Skeletal muscle satellite cell (primary cell): Measurements from ENCODE around the gene TMA7B.

ENCODE experiments used
- H3K27me3 ChIP-seq: 2 replicates; pipeline ENCODE4 v1.7.0; 2013; ENCODE audit warnings: low read length; ENCODE audit not compliant: control insufficient read depth, insufficient read depth
- H3K36me3 ChIP-seq: 2 replicates; pipeline ENCODE4 v1.7.0; 2013; ENCODE audit warnings: mild to moderate bottlenecking, control low read depth, low read length; ENCODE audit not compliant: insufficient read depth
- H3K4me1 ChIP-seq: 2 replicates; pipeline ENCODE4 v1.7.0; 2013; ENCODE audit warnings: low read length; ENCODE audit not compliant: control insufficient read depth, insufficient read depth
- H3K4me2 ChIP-seq: 2 replicates; pipeline ENCODE4 v1.7.0; 2013; ENCODE audit warnings: mild to moderate bottlenecking, low read length
- H3K4me3 ChIP-seq: 2 replicates; pipeline ENCODE4 v1.7.0; 2013; ENCODE audit warnings: low read length
- H3K9ac ChIP-seq: 2 replicates; pipeline ENCODE4 v1.7.0; 2013; ENCODE audit warnings: mild to moderate bottlenecking, low read depth, low read length, moderate library complexity
- H3K9me3 ChIP-seq: replicated peaks from 2 replicates; pipeline ENCODE4 v1.7.0; 2013; ENCODE audit warnings: mild to moderate bottlenecking, control low read depth, low read length

Gene TMA7B

GRCh38 chr22:40000171-40000570 lies 40.0 kb downstream of the TMA7B start:
- no peak overlapping the region for H3K9ac ChIP-seq
- H3K9me3 ChIP-seq = no peaks in the 10 kb centered on the region
- peaks cover 43% of the 10 kb centered on the region for H3K27me3 ChIP-seq
- no peak overlapping the region for H3K4me3 ChIP-seq
- H3K4me1 ChIP-seq = no peaks in the 10 kb centered on the region
- H3K4me2 ChIP-seq = no peak overlapping the region
- no peaks in the 10 kb centered on the region for H3K36me3 ChIP-seq

GRCh38 chr22:40001106-40001505 lies 40.9 kb downstream of the TMA7B start:
- Histone ChIP-seq H3K27me3 (peaks cover 42% of the 10 kb centered on the region), H3K4me2 (no peak overlapping the region), H3K4me3 (no peak overlapping the region), H3K4me1 (no peaks in the 10 kb centered on the region), H3K9me3 (no peaks in the 10 kb centered on the region), H3K9ac (no peak overlapping the region), H3K36me3 (no peaks in the 10 kb centered on the region)

DNA sequence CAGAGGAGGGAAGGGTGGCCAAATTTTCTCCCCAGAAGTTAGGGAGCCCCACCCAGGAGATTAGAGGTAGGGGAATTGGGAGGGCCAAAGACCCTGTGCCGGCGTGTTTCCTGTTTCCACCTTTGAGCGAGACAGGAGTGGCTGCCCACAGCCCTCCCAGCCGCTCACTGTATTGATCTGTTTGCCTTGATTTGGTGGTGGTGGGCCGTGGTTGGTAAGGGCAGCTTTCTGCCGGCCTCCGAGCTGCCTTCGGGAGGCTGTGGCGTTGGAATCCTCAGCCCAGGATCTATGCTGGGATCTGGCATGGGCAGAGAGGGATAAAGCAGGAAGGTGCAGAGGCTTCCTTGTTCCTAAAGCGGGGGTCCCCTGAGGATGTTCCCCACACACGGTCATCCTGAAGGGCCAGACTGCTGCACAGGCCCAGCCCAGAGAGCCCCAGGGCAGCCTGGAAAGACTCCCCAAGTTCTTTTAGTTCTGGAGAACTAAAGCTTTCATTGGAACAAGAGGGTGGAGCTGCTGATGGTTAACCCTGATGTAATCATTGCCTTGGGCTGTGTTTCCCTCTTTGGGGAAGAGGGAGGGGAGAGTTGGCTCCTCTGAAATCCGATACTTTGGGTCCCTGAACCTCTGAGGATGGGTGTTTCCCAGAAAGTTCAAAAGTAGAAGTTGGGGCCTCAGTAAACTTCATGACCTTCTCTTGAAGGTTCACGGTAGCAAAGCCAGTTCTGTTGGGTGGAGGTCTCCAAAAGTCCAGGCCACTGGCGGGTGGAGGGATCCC lies 41.8 kb downstream of the TMA7B start:
- no peaks in the 10 kb centered on the region for H3K36me3 ChIP-seq
- no peaks in the 10 kb centered on the region for H3K4me1 ChIP-seq
- H3K4me2 ChIP-seq = no peak overlapping the region
- no peaks in the 10 kb centered on the region for H3K9me3 ChIP-seq
- H3K27me3 ChIP-seq = peaks cover 39% of the 10 kb centered on the region
- H3K9ac ChIP-seq = no peak overlapping the region
- no peak overlapping the region for H3K4me3 ChIP-seq

GRCh38 chr22:40002935-40003715 lies 42.9 kb downstream of the TMA7B start:
- no peak overlapping the region for H3K4me3 ChIP-seq
- H3K36me3 ChIP-seq = no peaks in the 10 kb centered on the region
- no peaks in the 10 kb centered on the region for H3K9me3 ChIP-seq
- H3K27me3 ChIP-seq = peaks cover 44% of the 10 kb centered on the region
- H3K4me2 ChIP-seq = no peak overlapping the region
- H3K9ac ChIP-seq = no peak overlapping the region
- H3K4me1 ChIP-seq = no peaks in the 10 kb centered on the region

DNA sequence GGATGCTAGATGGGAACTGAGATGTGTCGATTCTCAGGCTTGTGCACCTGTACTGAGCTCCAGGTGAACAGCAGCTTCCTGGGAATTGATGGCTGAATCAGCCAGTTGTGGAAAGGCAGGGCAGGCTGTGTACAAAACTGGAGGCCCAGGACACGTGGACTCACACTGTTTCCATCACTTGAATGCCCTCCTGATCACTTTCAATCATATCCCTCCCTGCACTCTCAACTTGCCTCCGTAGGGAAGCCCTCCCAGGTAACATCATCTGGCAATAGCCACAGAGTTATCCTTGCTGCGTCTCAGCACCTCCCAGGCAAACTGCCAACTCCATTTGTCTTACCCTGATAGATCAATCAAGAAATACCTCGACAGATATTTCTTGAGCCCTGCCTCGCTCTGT lies 44.6 kb downstream of the TMA7B start:
- Histone ChIP-seq H3K9me3 (no peaks in the 10 kb centered on the region), H3K4me1 (no peaks in the 10 kb centered on the region), H3K4me3 (no peak overlapping the region), H3K9ac (no peak overlapping the region), H3K27me3 (peaks cover 56% of the 10 kb centered on the region), H3K36me3 (no peaks in the 10 kb centered on the region), H3K4me2 (no peak overlapping the region)

DNA sequence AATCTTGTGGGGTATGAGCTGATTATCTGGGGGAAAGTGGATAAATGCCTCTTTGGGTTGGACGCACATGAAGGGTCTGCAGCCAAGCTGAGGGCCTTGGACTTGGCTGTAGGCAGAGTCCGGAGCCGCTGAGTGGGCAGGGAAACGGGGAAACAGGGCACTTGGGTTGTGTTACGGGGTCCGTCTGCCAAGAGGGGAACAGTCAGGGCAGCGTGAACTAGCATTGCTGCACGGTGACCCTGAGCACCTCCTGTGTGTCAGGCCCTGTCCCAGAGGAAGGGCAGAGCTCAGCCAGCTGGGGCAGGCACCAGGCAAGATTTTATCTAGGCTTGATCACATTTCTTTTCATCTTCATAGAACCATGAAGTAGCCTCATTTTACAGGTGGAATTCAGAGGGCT lies 46.4 kb downstream of the TMA7B start:
- Histone ChIP-seq H3K27me3 (peaks cover 62% of the 10 kb centered on the region), H3K4me2 (no peak overlapping the region), H3K36me3 (no peaks in the 10 kb centered on the region), H3K9ac (no peak overlapping the region), H3K9me3 (no peaks in the 10 kb centered on the region), H3K4me1 (no peaks in the 10 kb centered on the region), H3K4me3 (no peak overlapping the region)

GRCh38 chr22:40007853-40008710 lies 47.9 kb downstream of the TMA7B start:
- Histone ChIP-seq H3K9ac (no peak overlapping the region), H3K36me3 (no peaks in the 10 kb centered on the region), H3K27me3 (peaks cover 58% of the 10 kb centered on the region), H3K4me2 (no peak overlapping the region), H3K9me3 (no peaks in the 10 kb centered on the region), H3K4me1 (no peaks in the 10 kb centered on the region), H3K4me3 (no peak overlapping the region)

DNA sequence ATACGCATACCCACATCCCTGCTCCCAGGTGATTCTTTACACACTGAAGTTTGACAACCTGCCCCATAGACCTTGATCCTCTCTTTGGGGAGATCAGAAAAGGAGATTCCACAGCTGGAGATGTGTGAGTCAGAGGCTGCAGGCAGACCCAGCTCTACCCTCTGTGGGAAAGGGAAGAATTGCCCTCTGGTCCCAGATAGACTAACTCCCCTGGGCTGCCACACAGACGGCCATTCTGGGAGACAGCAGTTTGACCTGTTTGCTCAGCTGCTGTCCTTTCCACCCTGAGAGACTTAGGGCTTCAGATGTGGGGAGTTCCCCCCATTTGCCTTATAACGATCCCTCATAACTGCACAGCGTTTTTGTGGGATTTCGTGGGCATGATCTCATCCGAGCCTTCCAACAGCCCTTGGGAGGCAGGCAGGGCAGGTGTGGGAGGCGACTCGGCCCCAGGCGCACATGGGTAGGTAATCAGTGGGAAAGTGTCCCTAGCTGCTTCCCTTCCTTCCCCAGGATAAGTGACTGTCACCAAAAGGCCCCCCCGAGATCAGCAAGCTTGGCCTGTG lies 48.6 kb downstream of the TMA7B start:
- peaks cover 60% of the 10 kb centered on the region for H3K27me3 ChIP-seq
- H3K36me3 ChIP-seq = no peaks in the 10 kb centered on the region
- H3K4me1 ChIP-seq = no peaks in the 10 kb centered on the region
- no peaks in the 10 kb centered on the region for H3K9me3 ChIP-seq
- H3K4me2 ChIP-seq = no peak overlapping the region
- H3K9ac ChIP-seq = no peak overlapping the region
- no peak overlapping the region for H3K4me3 ChIP-seq

DNA sequence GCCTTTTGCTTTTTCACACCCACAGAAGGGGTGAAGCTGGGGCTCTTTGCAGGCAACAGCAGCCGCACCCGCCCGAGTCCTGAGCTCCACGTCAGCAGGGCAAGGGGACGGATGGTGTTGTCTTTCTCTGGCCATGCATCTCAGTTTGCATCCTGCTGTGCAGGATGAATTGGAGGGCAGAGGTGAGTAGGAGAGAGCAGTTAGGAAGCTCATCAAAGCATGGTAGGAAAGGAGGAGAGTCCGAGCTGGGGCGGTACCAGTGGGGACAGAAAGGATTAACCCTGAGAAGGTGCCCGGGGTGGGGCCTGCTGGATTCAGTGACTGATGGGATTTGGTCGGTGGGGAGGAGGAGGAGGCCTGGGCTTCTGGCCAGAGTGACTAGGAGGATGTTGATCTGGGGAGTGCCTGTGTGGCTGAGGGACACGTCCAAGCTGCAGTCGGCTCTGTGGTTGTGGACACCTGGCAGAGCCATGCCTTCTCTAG lies 49.1 kb downstream of the TMA7B start:
- H3K4me1 ChIP-seq = no peaks in the 10 kb centered on the region
- H3K4me3 ChIP-seq = no peak overlapping the region
- no peaks in the 10 kb centered on the region for H3K9me3 ChIP-seq
- H3K4me2 ChIP-seq = no peak overlapping the region
- H3K36me3 ChIP-seq = no peaks in the 10 kb centered on the region
- peaks cover 60% of the 10 kb centered on the region for H3K27me3 ChIP-seq
- no peak overlapping the region for H3K9ac ChIP-seq

DNA sequence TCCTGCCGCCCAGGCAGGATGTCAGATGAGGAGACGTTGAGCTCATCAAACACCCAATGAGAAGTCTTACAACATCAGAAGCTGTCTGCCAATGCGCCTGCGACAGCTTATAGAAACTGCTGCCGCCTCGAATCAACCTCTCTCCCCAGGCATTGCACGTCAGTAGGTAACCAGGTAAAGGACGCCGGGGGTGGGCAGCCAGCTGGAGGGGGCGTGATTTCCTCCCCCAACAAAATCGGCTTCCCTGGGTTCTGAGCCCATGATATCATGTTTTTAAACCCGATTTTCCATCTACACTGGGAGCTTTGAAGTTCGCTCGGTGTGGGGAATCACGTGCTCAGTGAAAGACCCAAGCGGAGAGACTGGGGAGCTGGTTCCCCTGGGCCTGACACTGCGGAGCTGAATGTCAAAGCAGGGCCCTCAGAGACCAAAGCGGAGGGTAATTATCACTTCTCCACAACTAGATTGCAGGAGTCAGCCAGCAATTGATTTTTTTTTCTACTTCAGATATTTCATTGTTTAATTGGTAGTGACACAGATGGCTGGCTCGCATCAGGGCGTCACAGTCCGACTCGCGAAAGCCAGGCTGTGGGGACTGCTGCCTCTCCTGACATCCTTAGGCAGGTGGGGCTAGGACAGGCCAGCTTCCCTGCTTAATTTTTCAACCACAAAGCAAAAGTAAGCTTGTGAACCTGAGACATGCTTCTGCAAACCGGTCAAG lies 49.9 kb downstream of the TMA7B start:
- no peaks in the 10 kb centered on the region for H3K9me3 ChIP-seq
- H3K4me2 ChIP-seq = no peak overlapping the region
- H3K4me3 ChIP-seq = no peak overlapping the region
- no peaks in the 10 kb centered on the region for H3K36me3 ChIP-seq
- no peaks in the 10 kb centered on the region for H3K4me1 ChIP-seq
- H3K27me3 ChIP-seq = peaks cover 55% of the 10 kb centered on the region
- H3K9ac ChIP-seq = no peak overlapping the region
